HCT116 (cell line): ENCODE data around the gene RASGRF1.

ENCODE experiments used
- CBX3 ChIP-seq: IDR thresholded peaks from 2 replicates; pipeline ENCODE4 v1.6.1; 2012; ENCODE audit warnings: low read depth
- CEBPB ChIP-seq: IDR thresholded peaks from 2 replicates; pipeline ENCODE4 v1.6.1; 2012; ENCODE audit warnings: low read depth
- CTCF ChIP-seq, 3 experiments: fragments of 200-600 bp in 1 of 3; sonication (generic) in 1 of 3; IDR thresholded peaks in 2 of 3; conservative IDR thresholded peaks in 1 of 3; 2 replicates each; pipeline ENCODE4 v1.5.1; 2012 to 2017; ENCODE audit warnings: low read depth in 2 of 3, low read length in 2 of 3, antibody characterized with exemption in 1 of 3, borderline replicate concordance in 1 of 3, control low read depth in 1 of 3, mild to moderate bottlenecking in 1 of 3, mixed read lengths in 1 of 3, mixed run types in 1 of 3, moderate library complexity in 1 of 3; ENCODE audit not compliant: insufficient read depth in 1 of 3
- EZH2 ChIP-seq: fragments of 200-600 bp; sonication (generic); IDR thresholded peaks from 2 replicates; pipeline ENCODE4 v1.6.1; 2017; ENCODE audit warnings: antibody characterized with exemption, mixed run types
- EZH2phosphoT487 ChIP-seq: fragments of 200-600 bp; IDR thresholded peaks from 2 replicates; pipeline ENCODE4 v1.6.1; 2018; ENCODE audit warnings: antibody characterized with exemption, borderline replicate concordance
- POLR2A ChIP-seq: IDR thresholded peaks from 2 replicates; pipeline ENCODE4 v1.7.0; 2011; ENCODE audit warnings: borderline replicate concordance; ENCODE audit not compliant: insufficient read depth, insufficient read length; ENCODE audit errors: extremely low read depth
- POLR2AphosphoS5 ChIP-seq: IDR thresholded peaks from 2 replicates; pipeline ENCODE4 v1.6.1; 2011; ENCODE audit warnings: mild to moderate bottlenecking, low read depth, low read length, moderate library complexity
- SP1 ChIP-seq: IDR thresholded peaks from 2 replicates; pipeline ENCODE4 v1.6.1; 2012; ENCODE audit warnings: low read depth
- TCF7L2 ChIP-seq: IDR thresholded peaks from 2 replicates; pipeline ENCODE4 v1.7.0; 2011; ENCODE audit warnings: borderline replicate concordance, inconsistent platforms; ENCODE audit not compliant: insufficient read depth, insufficient read length; ENCODE audit errors: extremely low read depth
- YY1 ChIP-seq: IDR thresholded peaks from 2 replicates; pipeline ENCODE4 v1.6.1; 2011; ENCODE audit warnings: low read length, low read depth, moderate library complexity, mild to moderate bottlenecking; ENCODE audit not compliant: insufficient replicate concordance; ENCODE audit errors: extremely low read depth
- ZFX ChIP-seq: fragments of 450-650 bp; IDR thresholded peaks from 2 replicates; pipeline ENCODE4 v1.6.1; 2017

- TF ChIP-seq POLR2A (no peak), CTCF (IDR thresholded peaks at IDR 0.05 in 2 of 3, conservative IDR thresholded peaks at IDR 0.05 in 1 of 3; ENCODE audit: borderline replicate concordance in 1 of 3, insufficient read depth in 1 of 3, low read depth in 2 of 3, low read length in 2 of 3) (no peak), POLR2AphosphoS5 (no peak), EZH2phosphoT487 (no peak), CEBPB (no peak), CBX3 (no peak), SP1 (no peak), EZH2 (no peak), YY1 (no peak), TCF7L2 (no peak), ZFX (no peak)
Measured at GRCh38 chr15:79105141-79105540, 14.6 kb upstream of the RASGRF1 start.
